GM18517 (cell line): ENCODE measurements around the gene LTB4R.

Experiments used
- ATAC-seq: cut with Tn5 transposase; IDR thresholded peaks from one replicate; pipeline ENCODE4 v1.9.1; 2021; ENCODE audit warnings: mild to moderate bottlenecking, moderate library complexity; ENCODE audit not compliant: unreplicated experiment

Gene LTB4R

DNA sequence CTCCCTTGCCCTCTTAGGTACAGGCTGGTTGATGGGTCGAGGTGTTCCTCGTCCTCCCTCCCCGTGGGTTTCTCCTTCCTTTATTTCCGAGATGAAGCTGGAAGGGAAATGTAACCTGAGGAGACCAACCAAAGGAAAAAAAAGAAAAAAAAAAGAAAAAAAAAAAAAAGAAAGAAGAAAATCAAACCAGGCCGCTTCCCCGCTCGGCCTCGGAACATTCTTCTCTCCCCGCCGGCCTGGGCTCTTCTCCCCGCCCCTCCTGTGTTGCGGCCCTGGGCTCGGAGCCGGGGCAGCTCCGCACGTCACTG is 55.1 kb downstream of the LTB4R start:
- peak; percentile 38 for ATAC-seq

DNA sequence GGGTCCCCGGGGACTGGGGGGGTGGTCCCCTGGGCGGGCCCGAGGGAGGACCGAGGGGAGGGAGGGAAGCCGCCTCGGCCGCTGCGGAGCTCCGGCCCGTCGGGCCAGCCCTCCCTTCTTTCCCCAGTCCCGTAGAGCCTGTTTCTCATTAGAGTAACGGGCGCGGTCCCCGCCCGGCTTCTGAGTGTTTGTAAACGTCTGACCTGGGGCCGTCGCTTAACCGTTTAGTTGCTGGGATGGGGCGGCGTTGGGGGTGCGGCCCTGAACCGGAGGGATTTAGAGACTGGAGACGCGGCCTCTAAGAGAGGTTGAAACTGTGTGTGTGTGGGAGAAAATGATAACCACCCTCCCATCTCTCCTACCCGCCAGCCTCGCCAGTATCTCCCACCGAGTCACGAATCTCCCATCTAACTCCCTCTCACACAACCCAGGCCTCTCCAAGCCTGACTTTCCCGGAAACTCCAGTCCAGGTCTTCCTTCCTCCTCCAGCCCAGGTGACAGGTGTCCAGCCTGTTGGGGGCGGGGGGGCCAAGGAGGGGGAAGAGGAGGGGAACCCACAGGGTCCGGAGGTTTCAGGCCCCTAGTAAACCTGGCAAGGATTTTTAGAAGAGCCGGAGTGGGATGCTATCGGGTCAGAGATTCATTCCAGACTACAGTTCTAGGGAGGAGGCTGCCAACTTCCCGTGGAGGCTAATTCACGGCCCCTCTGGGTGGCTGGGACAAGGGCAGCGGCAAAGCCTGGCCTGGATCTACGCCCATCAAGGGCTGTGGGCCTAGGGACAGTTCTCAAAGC is 55.6 kb downstream of the LTB4R start:
- ATAC-seq, result peak; percentile 44
